ACC112 (cell line): ENCODE results near the gene CCDC38.

ENCODE experiments used
- H2AFZ ChIP-seq: fragments of 200-600 bp; sonication (generic); one replicate; pipeline ENCODE4 v1.6.0; 2017; ENCODE audit warnings: antibody characterized with exemption, low read length; ENCODE audit not compliant: unreplicated experiment
- H3K27ac ChIP-seq: fragments of 200-600 bp; sonication (generic); 2 replicates; pipeline ENCODE4 v1.5.1; 2014; ENCODE audit warnings: low read depth, mild to moderate bottlenecking, antibody characterized with exemption, low read length, moderate library complexity
- H3K27me3 ChIP-seq: fragments of 200-600 bp; sonication (generic); 2 replicates; pipeline ENCODE4 v1.6.1; 2014; ENCODE audit warnings: mild to moderate bottlenecking, antibody characterized with exemption, low read length, moderate library complexity, mixed read lengths; ENCODE audit not compliant: insufficient read depth
- H3K36me3 ChIP-seq: fragments of 200-600 bp; sonication (generic); 2 replicates; pipeline ENCODE4 v1.6.1; 2016; ENCODE audit warnings: mild to moderate bottlenecking, antibody characterized with exemption, low read length, moderate library complexity, mixed read lengths; ENCODE audit not compliant: insufficient read depth
- H3K4me1 ChIP-seq: fragments of 200-600 bp; sonication (generic); one replicate; pipeline ENCODE4 v1.6.1; 2016; ENCODE audit warnings: low read length, mixed read lengths; ENCODE audit not compliant: insufficient read depth, unreplicated experiment, control insufficient read depth
- H3K4me3 ChIP-seq: fragments of 200-600 bp; sonication (generic); 2 replicates; pipeline ENCODE4 v1.5.1; 2014; ENCODE audit warnings: mild to moderate bottlenecking, low read depth, low read length
- H3K79me2 ChIP-seq: fragments of 200-600 bp; sonication (generic); one replicate; pipeline ENCODE4 v1.6.0; 2016; ENCODE audit warnings: low read length; ENCODE audit not compliant: control insufficient read depth, unreplicated experiment, insufficient read depth

The CCDC38 gene

GRCh38 chr12:95940514-95940913 is 1.9 kb downstream of the CCDC38 start:
- no peak overlapping the region for H2AFZ ChIP-seq

DNA sequence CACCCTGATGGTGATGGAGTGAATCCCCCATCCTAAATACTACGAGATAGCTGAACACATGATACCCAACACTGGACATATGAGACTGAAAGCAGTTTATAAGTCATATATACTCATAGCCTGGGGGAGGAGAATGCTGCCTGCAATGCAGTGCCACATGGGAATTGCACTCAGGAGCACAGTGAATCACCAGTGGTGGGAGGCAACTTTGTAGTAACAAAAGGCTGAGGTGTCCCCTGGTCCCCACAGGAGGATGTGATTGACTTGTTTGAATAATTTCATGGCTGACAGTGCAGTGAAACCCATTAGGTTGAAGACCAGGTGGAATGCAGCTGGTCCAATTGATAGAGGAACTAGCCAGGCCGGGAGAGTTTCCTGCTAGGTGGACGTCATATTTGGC is 20.2 kb downstream of the CCDC38 start:
- no peaks in the 10 kb centered on the region for H3K79me2 ChIP-seq
- H2AFZ ChIP-seq = no peak overlapping the region
- peaks cover under 1% of the 10 kb centered on the region; the same call in 1 of the 2 replicates for H3K27me3 ChIP-seq
- peaks cover 9% of the 10 kb centered on the region for H3K4me1 ChIP-seq
- H3K27ac ChIP-seq = no peak overlapping the region
- no peaks in the 10 kb centered on the region for H3K36me3 ChIP-seq
- no peak overlapping the region for H3K4me3 ChIP-seq

More at GRCh38 chr12:95940514-95940913, 1.9 kb downstream of the CCDC38 start:
- Histone ChIP-seq H3K79me2 (no peaks in the 10 kb centered on the region), H3K27me3 (peaks cover 6% of the 10 kb centered on the region), H3K4me3 (no peak overlapping the region), H3K36me3 (no peaks in the 10 kb centered on the region), H3K27ac (no peak overlapping the region), H3K4me1 (peaks cover 4% of the 10 kb centered on the region)

- no peak overlapping the region for H3K27ac ChIP-seq
- no peaks in the 10 kb centered on the region for H3K79me2 ChIP-seq
- H3K27me3 ChIP-seq = peaks cover 21% of the 10 kb centered on the region
- H3K4me3 ChIP-seq = no peak overlapping the region
- H3K36me3 ChIP-seq = no peaks in the 10 kb centered on the region
- H2AFZ ChIP-seq = peak overlapping the region; percentile 37
- H3K4me1 ChIP-seq = peaks cover 9% of the 10 kb centered on the region
Measured at GRCh38 chr12:95919110-95919509, 23.3 kb downstream of the CCDC38 start.

DNA sequence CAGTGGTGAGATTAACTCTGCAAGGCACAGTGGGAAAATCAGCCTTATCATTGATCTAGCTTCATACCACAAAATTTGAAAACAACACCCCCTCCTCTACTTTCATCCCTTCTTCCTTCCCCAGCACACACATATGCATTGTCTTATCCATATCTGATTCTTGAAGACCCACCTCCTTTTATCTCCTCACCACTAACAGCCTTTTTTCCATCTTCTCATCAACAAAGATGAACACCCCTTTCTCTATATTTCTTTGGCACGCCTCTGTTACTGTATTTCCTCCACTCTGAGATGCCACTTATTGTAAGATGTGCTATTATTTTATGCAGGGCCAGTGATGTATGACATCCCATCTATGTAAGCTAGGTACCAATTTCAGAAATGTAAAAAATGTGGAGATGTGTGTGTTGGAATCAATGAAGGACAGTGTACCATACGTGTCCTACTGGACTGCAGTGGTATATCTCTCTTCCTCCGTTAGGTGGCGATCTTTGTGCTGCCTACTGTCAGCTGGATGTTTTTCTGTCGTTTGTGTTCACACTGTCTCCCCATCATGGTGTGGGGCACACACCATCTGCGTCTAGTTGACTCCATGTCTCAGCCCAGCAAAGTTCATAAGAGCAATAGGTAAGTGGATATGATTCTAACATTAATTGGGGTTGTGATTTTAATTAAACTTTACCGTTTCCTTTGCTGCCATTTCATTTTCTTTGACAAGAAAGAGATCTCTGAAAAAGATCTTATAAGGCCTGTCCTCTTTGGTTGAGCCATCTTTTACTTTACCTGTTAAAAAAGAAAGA is 24.0 kb downstream of the CCDC38 start:
- Histone ChIP-seq H3K27me3 (peaks cover 21% of the 10 kb centered on the region), H2AFZ (peak overlapping the region; percentile 40), H3K4me3 (no peak overlapping the region), H3K27ac (no peak overlapping the region), H3K36me3 (no peaks in the 10 kb centered on the region), H3K4me1 (peaks cover 9% of the 10 kb centered on the region), H3K79me2 (no peaks in the 10 kb centered on the region)

GRCh38 chr12:95909871-95910270 is 32.5 kb downstream of the CCDC38 start:
- no peak overlapping the region for H3K27ac ChIP-seq
- no peaks in the 10 kb centered on the region for H3K79me2 ChIP-seq
- peaks cover 5% of the 10 kb centered on the region for H3K4me1 ChIP-seq
- no peaks in the 10 kb centered on the region for H3K36me3 ChIP-seq
- H2AFZ ChIP-seq = no peak overlapping the region
- H3K4me3 ChIP-seq = no peak overlapping the region
- peaks cover under 1% of the 10 kb centered on the region for H3K27me3 ChIP-seq

DNA sequence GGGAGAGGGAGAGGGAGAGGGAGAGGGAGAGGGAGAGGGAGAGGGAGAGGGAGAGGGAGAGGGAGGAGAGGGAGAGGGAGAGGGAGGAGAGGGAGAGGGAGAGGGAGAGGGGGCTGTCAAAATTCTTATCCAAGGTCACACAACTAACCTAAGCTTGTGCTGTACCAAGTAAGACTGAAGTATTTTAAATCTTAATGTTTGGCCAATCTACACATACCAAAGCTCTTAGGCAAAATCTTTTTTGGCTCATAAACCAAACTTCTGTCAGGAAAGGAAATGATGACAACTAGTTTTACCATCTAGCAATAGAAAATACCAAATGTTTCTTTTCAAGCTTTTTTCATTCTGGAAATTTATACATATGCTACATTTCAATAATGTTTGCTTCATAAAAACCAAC is 33.8 kb downstream of the CCDC38 start:
- H3K27ac ChIP-seq = no peak overlapping the region
- no peaks in the 10 kb centered on the region for H3K79me2 ChIP-seq
- no peaks in the 10 kb centered on the region for H3K36me3 ChIP-seq
- H3K4me3 ChIP-seq = no peak overlapping the region
- H3K27me3 ChIP-seq = peaks cover 7% of the 10 kb centered on the region
- no peak overlapping the region for H2AFZ ChIP-seq
- H3K4me1 ChIP-seq = peaks cover 5% of the 10 kb centered on the region

GRCh38 chr12:95898081-95898480 is 44.3 kb downstream of the CCDC38 start:
- no peaks in the 10 kb centered on the region for H3K36me3 ChIP-seq
- H3K79me2 ChIP-seq = no peaks in the 10 kb centered on the region
- no peak overlapping the region for H2AFZ ChIP-seq
- no peak overlapping the region for H3K27ac ChIP-seq
- H3K27me3 ChIP-seq = peaks cover 32% of the 10 kb centered on the region
- no peaks in the 10 kb centered on the region for H3K4me1 ChIP-seq
- no peak overlapping the region for H3K4me3 ChIP-seq

- Histone ChIP-seq H3K36me3 (no peaks in the 10 kb centered on the region), H3K27ac (no peak overlapping the region), H3K4me3 (no peak overlapping the region), H2AFZ (no peak overlapping the region), H3K27me3 (peaks cover 31% of the 10 kb centered on the region), H3K79me2 (no peaks in the 10 kb centered on the region), H3K4me1 (no peaks in the 10 kb centered on the region)
Measured at GRCh38 chr12:95896846-95897245, 45.6 kb downstream of the CCDC38 start.

DNA sequence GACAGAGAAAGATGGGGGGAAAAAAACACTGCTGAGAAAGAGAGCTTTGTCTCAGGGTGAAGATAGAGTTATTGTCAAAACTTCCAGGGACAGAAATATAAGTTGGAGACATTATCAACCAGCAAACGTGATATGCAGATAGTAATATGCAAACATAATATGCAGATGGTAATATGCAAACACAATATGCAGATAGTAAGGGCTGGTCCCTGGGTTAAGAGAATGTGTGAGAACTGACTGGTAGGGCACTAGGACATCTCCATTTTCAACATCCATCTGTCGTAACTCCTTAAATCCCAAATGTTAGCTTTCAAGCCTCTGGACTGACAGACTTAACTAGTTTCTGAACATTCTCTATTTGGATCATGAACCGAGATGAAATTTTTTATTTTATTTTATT is 51.5 kb downstream of the CCDC38 start:
- Histone ChIP-seq H3K4me3 (no peak overlapping the region), H2AFZ (no peak overlapping the region), H3K27ac (no peak overlapping the region), H3K4me1 (no peaks in the 10 kb centered on the region), H3K79me2 (no peaks in the 10 kb centered on the region), H3K27me3 (peaks cover 7% of the 10 kb centered on the region; the same call in 1 of the 2 replicates), H3K36me3 (no peaks in the 10 kb centered on the region)

GRCh38 chr12:95887311-95887710 is 55.1 kb downstream of the CCDC38 start:
- H3K27me3 ChIP-seq = peaks cover 4% of the 10 kb centered on the region; the same call in 1 of the 2 replicates
- H3K27ac ChIP-seq = no peak overlapping the region
- H3K4me3 ChIP-seq = no peak overlapping the region
- H2AFZ ChIP-seq = no peak overlapping the region
- no peaks in the 10 kb centered on the region for H3K36me3 ChIP-seq
- no peaks in the 10 kb centered on the region for H3K79me2 ChIP-seq
- H3K4me1 ChIP-seq = peaks cover 3% of the 10 kb centered on the region

DNA sequence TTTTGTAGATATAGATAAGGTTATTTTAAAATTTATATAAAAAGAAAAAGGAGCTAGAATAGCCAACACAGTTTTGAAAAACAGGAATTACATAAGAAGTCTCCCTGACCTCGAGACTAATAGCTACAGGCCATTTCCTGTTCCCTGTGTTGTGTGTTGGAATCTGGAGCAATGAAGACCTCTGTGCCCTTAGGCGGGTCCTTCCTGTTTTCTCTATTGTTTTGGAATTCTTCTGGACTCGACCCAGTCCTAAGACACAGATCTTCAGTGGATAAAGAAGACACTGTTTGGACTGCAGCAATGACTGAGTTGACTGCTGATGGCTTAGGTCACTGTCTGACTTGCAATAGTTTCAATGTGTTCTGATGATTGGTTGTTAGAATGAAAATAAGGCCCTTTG is 57.4 kb downstream of the CCDC38 start:
- Histone ChIP-seq H3K36me3 (no peaks in the 10 kb centered on the region), H3K4me1 (peaks cover 13% of the 10 kb centered on the region), H3K79me2 (no peaks in the 10 kb centered on the region), H3K27me3 (no peaks in the 10 kb centered on the region; the same call in 1 of the 2 replicates), H2AFZ (no peak overlapping the region), H3K4me3 (no peak overlapping the region), H3K27ac (no peak overlapping the region)
